CD14-positive monocyte (primary cell): ENCODE data around the gene LRRC45. TPM values are rescaled to one million over a fixed set of nuclear protein-coding genes. Genes with fewer than 3 reads are reported as not detected.

Experiments used
- DNase-seq, 3 donors: peaks; one replicate each; pipeline ENCODE4 v3.0.0-alpha.2; 2011 to 2022
- H2AFZ ChIP-seq: 2 replicates; pipeline ENCODE4 v1.6.0; 2012; ENCODE audit warnings: mild to moderate bottlenecking, low read depth, low read length, inconsistent platforms; ENCODE audit not compliant: insufficient read depth, poor library complexity, severe bottlenecking
- H3K27ac ChIP-seq, 2 donors: 1 replicate in 1 of 2; 2 replicates in 1 of 2; pipeline ENCODE4 v1.5.1; 2012 to 2013; ENCODE audit warnings: low read length in 2 of 2, control low read depth in 1 of 2, inconsistent platforms in 1 of 2, low read depth in 1 of 2, mild to moderate bottlenecking in 1 of 2
- H3K27me3 ChIP-seq, 2 donors: one replicate each; pipeline versions ENCODE4 v1.6.0 to v1.6.1; 2011 to 2013; ENCODE audit warnings: low read length in 2 of 2; ENCODE audit not compliant: control insufficient read depth in 2 of 2, insufficient read depth in 2 of 2
- H3K36me3 ChIP-seq, 2 donors: replicated peaks in 1 of 2; 1 replicate in 1 of 2; 2 replicates in 1 of 2; pipeline versions ENCODE4 v1.5.1 to v1.6.1; 2012 to 2013; ENCODE audit warnings: low read length in 2 of 2, control low read depth in 1 of 2, inconsistent platforms in 1 of 2, mild to moderate bottlenecking in 1 of 2; ENCODE audit not compliant: insufficient read depth in 2 of 2, control insufficient read depth in 1 of 2
- H3K4me1 ChIP-seq, 2 donors: 1 replicate in 1 of 2; 2 replicates in 1 of 2; pipeline versions ENCODE4 v1.5.1 to v1.6.1; 2012 to 2013; ENCODE audit warnings: low read length in 2 of 2, control low read depth in 1 of 2, inconsistent platforms in 1 of 2, mild to moderate bottlenecking in 1 of 2, moderate library complexity in 1 of 2; ENCODE audit not compliant: insufficient read depth in 2 of 2, control insufficient read depth in 1 of 2
- H3K4me2 ChIP-seq: replicated peaks from 2 replicates; pipeline ENCODE3; 2012; ENCODE audit warnings: low read length, moderate library complexity, mild to moderate bottlenecking; ENCODE audit not compliant: poor library complexity, severe bottlenecking; ENCODE audit errors: extremely low read depth
- H3K4me3 ChIP-seq, 3 experiments: fragments of 200-600 bp in 1 of 3; sonication (generic) in 1 of 3; replicated peaks in 1 of 3; 1 replicate in 2 of 3; 2 replicates in 1 of 3; pipeline ENCODE4 v1.5.1; 2011 to 2013; ENCODE audit warnings: low read length in 3 of 3, mild to moderate bottlenecking in 3 of 3, control low read depth in 2 of 3, low read depth in 2 of 3, inconsistent platforms in 1 of 3, moderate library complexity in 1 of 3
- H3K79me2 ChIP-seq: 2 replicates; pipeline ENCODE4 v1.6.0; 2012; ENCODE audit warnings: mild to moderate bottlenecking, control low read depth, inconsistent platforms, low read length, moderate library complexity; ENCODE audit not compliant: insufficient read depth
- H3K9ac ChIP-seq: 2 replicates; pipeline ENCODE4 v1.6.0; 2017; ENCODE audit warnings: low read length, mild to moderate bottlenecking; ENCODE audit not compliant: insufficient read depth, poor library complexity, severe bottlenecking
- H3K9me3 ChIP-seq, 2 donors: replicated peaks in 1 of 2; 1 replicate in 1 of 2; 2 replicates in 1 of 2; pipeline versions ENCODE4 v1.5.1 to v1.6.1; 2012 to 2013; ENCODE audit warnings: low read length in 2 of 2, control low read depth in 1 of 2; ENCODE audit not compliant: control insufficient read depth in 1 of 2, insufficient read depth in 1 of 2
- H4K20me1 ChIP-seq: 2 replicates; pipeline ENCODE4 v1.6.0; 2012; ENCODE audit warnings: mild to moderate bottlenecking, low read length, control low read depth, moderate library complexity; ENCODE audit not compliant: insufficient read depth
- H3K27ac Mint-ChIP-seq, 7 donors: one replicate each; pipeline ENCODE4 v1.8.0; 2020; ENCODE audit warnings: mild to moderate bottlenecking in 7 of 7, mixed read lengths in 7 of 7, moderate library complexity in 6 of 7, inconsistent platforms in 2 of 7
- H3K27me3 Mint-ChIP-seq, 3 donors: one replicate each; pipeline ENCODE4 v1.8.0; 2021 to 2022; ENCODE audit warnings: low read depth in 3 of 3, mild to moderate bottlenecking in 3 of 3, mixed read lengths in 3 of 3, moderate library complexity in 3 of 3, inconsistent platforms in 1 of 3
- H3K36me3 Mint-ChIP-seq, 2 donors: one replicate each; pipeline ENCODE4 v1.8.0; 2020; ENCODE audit warnings: mixed read lengths in 2 of 2, inconsistent platforms in 1 of 2, mild to moderate bottlenecking in 1 of 2
- H3K4me1 Mint-ChIP-seq: one replicate; pipeline ENCODE4 v1.8.0; 2020; ENCODE audit warnings: mild to moderate bottlenecking, mixed read lengths
- H3K4me3 Mint-ChIP-seq, 2 donors: one replicate each; pipeline ENCODE4 v1.8.0; 2020; ENCODE audit warnings: mild to moderate bottlenecking in 2 of 2, mixed read lengths in 2 of 2, moderate library complexity in 1 of 2
- H3K9me3 Mint-ChIP-seq, 7 donors: one replicate each; pipeline ENCODE4 v1.8.0; 2020 to 2022; ENCODE audit warnings: mixed read lengths in 7 of 7, mild to moderate bottlenecking in 6 of 7, moderate library complexity in 6 of 7, inconsistent platforms in 2 of 7
- WGBS: methylation state at CpG from one replicate; pipeline ENCODE4 v1.1.5; 2013; ENCODE audit warnings: missing lambda C conversion rate; ENCODE audit not compliant: insufficient coverage; 5-methylcytosine and 5-hydroxymethylcytosine counted together
- intact Hi-C, 2 donors: fragments of 100-400 bp; cut with micrococcal nuclease; formaldehyde crosslinking; loops; one replicate each; pipeline versions ENCODE4 v1.15.0 to v1.15.1; 2023
- polyA plus RNA-seq, 3 donors: library from polyadenylated mRNA; depleted of rRNA in 1 of 3; unstranded in 2 of 3; stranded (reverse) in 1 of 3; fragments of 300-500 nt in 2 of 3; fragments of >200 nt in 1 of 3; fragmentation: Illumina TruSeq in 2 of 3; gene quantifications; 1 replicate in 2 of 3; 2 replicates in 1 of 3; pipeline ENCODE4 v1.2.3, GENCODE V29; 2012 to 2021
- TF ChIP-seq, protein P1 (sequence below): fragments of 200-600 bp; IDR thresholded peaks from one replicate; pipeline ENCODE4 v1.8.0; 2022; ENCODE audit warnings: antibody characterized with exemption, mild to moderate bottlenecking

The LRRC45 gene
- polyA plus RNA-seq, 3 donors: 2.6 to 12.2 (median 3.4) TPM

DNA sequence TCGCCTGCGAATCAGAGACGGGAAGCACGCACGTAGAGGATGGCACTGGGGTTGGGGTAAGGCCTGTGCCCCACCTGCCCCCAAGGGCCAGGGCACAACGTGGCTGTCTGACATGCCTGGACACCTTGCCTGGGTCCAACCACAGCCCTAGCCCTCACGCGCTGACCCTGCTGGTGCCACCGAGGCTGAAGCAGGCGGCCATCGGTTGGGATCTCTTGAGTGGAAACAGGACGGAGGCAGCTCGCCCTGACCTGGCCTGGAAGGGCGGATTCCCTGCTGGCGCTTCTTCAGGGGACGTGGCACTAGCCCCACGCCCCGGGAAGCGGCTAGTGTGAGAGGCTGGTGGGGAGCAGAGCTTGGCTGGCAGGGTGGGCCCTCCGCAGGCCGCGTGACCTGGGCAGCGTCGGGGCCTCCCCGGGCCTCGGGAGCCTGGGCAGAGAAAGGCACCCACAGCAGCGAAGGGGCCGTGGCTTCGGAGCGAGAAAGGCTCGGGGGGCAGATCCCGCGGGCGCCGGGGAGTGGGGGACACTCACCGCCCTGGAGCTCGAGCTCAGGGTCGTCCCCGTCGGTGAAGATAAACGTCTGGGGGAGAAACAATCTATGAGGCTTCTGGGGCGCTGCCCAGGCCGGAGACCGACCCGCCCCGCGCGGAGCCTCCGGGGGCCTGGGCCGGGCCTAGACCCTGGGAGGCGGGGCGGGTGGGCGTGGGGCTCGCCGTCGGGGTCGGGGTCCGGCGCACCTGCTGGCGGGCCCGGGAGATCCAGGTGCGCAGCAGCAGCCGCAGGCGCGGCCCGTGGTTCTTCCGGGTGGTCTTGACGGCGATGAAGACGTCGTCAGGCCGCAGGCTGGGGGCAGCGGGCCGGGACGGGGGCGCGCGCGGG is 27.9 kb downstream of the LRRC45 start:
- Mint-ChIP-seq H3K9me3 (no peaks in the 10 kb centered on the region), H3K4me1 (peaks cover 19% of the 10 kb centered on the region), H3K27ac (peak overlapping the region in 5 of 7 donors; percentile 12 to 91 (median 72)), H3K36me3 (peaks cover 28 to 61% of the 10 kb centered on the region in 2 donors), H3K4me3 (peak overlapping the region; percentile 85 to 94), H3K27me3 (no peaks in the 10 kb centered on the region)
- TF ChIP-seq, protein P1, sequence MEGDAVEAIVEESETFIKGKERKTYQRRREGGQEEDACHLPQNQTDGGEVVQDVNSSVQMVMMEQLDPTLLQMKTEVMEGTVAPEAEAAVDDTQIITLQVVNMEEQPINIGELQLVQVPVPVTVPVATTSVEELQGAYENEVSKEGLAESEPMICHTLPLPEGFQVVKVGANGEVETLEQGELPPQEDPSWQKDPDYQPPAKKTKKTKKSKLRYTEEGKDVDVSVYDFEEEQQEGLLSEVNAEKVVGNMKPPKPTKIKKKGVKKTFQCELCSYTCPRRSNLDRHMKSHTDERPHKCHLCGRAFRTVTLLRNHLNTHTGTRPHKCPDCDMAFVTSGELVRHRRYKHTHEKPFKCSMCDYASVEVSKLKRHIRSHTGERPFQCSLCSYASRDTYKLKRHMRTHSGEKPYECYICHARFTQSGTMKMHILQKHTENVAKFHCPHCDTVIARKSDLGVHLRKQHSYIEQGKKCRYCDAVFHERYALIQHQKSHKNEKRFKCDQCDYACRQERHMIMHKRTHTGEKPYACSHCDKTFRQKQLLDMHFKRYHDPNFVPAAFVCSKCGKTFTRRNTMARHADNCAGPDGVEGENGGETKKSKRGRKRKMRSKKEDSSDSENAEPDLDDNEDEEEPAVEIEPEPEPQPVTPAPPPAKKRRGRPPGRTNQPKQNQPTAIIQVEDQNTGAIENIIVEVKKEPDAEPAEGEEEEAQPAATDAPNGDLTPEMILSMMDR: no peak
- DNase-seq: no peak
- Histone ChIP-seq H3K9ac (peak overlapping the region; percentile 69), H3K36me3 (peaks cover 45 to 56% of the 10 kb centered on the region in 2 donors), H3K4me2 (peak overlapping the region; percentile 97), H3K27me3 (no peaks in the 10 kb centered on the region), H4K20me1 (peaks cover 23% of the 10 kb centered on the region), H3K9me3 (no peaks in the 10 kb centered on the region), H3K27ac (no peak overlapping the region), H3K4me3 (peak overlapping the region; percentile 22 to 88 (median 36)), H3K79me2 (peaks cover 24% of the 10 kb centered on the region), H3K4me1 (peaks cover 20 to 29% of the 10 kb centered on the region in 2 donors), H2AFZ (peak overlapping the region; percentile 80)
- intact Hi-C loops: loop anchor here in 1 of 2 donors (5.0 kb wide), 1 partner anchor 46 kb away; the partner anchor contains the start of gene FASN
- 20% methylated on average over 71 of the region's 79 CpGs for WGBS

DNA sequence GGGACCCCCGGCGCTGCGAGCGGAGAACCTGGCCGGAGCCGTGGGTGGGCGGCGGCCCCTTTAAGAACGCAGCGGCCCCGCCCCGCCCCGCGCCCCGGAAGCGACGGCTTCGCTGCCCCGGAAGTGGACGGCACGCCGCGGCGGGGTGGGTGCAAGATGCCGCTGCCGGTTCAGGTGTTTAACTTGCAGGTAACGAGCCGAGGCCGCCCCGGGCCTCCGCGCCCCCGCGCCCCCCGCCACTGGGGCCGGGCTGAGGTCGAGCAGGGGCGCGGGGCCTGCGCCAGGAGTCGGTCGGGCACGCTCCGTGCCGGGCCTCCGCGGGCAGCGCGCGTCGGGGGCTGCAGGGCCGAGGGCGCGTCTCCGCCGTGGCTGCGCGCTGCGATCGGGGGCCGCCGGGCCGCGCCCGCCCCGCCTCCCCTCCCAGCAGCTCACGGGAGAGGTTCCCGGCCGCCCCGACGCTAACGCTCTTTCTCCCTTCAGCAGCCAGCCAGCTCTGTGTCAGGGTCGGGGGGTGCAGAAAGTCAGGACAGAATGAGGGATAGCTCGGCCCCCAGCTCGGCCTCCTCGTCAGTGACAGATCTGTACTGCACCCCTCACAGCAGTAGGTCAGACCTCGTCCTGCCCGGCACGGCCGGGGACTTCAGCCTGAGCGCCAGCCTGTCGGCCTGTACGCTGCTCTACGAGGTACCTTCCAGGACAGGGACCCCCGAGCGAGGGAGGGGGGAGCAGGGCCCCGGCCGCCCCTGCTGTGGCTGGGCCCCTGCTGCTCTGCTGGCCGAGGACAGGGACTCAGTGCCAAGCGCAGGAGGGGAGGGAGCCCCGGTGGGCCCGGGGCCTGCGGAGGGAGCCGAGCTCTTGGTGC is 28.9 kb downstream of the LRRC45 start, which contains the start of the genes GPS1 and RFNG:
Gene GPS1, plus strand, starts transcription at position 123 of the 862 bp plus-strand sequence. Its CDS starts 34 bp downstream, at position 157.
Gene RFNG, minus strand, starts transcription at position 36 of the 862 bp plus-strand sequence. CDS start 45 bp downstream, outside the sequence.
- Histone ChIP-seq H4K20me1 (peaks cover 23% of the 10 kb centered on the region), H3K9me3 (no peaks in the 10 kb centered on the region), H3K79me2 (peaks cover 24% of the 10 kb centered on the region), H2AFZ (peak within 1 kb of the TSS; percentile 80), H3K36me3 (peaks cover 51 to 63% of the 10 kb centered on the region in 2 donors), H3K9ac (peak within 1 kb of the TSS; percentile 69), H3K4me2 (peak within 1 kb of the TSS; percentile 97), H3K27ac (peak within 1 kb of the TSS in 1 of 2 donors; percentile 64), H3K4me3 (peak within 1 kb of the TSS; percentile 66 to 88 (median 70)), H3K4me1 (peaks cover 20 to 29% of the 10 kb centered on the region in 2 donors), H3K27me3 (no peaks in the 10 kb centered on the region)
- DNase-seq: peak; percentile 25 to 44 (median 33)
- TF ChIP-seq, protein P1: no peak
- Mint-ChIP-seq H3K4me3 (peak within 1 kb of the TSS; percentile 85 to 94), H3K27ac (peak within 1 kb of the TSS in 5 of 7 donors; percentile 46 to 91 (median 76)), H3K36me3 (peaks cover 27 to 66% of the 10 kb centered on the region in 2 donors), H3K9me3 (no peaks in the 10 kb centered on the region), H3K4me1 (peaks cover 19% of the 10 kb centered on the region), H3K27me3 (no peaks in the 10 kb centered on the region)
- intact Hi-C loops: loop anchor here in 1 of 2 donors (5.0 kb wide), 1 partner anchor 45 kb away; the partner anchor contains the start of gene FASN
- 1% methylated on average over 90 of the region's 94 CpGs for WGBS
